Measurements from ENCODE around the gene RNPEPL1. TPM values are rescaled to one million over a fixed set of nuclear protein-coding genes. Genes with fewer than 3 reads are reported as not detected.

RNPEPL1 gene
- total RNA-seq, 4 donors from 2014 or later = 85.0 to 175 (median 154) TPM

DNA sequence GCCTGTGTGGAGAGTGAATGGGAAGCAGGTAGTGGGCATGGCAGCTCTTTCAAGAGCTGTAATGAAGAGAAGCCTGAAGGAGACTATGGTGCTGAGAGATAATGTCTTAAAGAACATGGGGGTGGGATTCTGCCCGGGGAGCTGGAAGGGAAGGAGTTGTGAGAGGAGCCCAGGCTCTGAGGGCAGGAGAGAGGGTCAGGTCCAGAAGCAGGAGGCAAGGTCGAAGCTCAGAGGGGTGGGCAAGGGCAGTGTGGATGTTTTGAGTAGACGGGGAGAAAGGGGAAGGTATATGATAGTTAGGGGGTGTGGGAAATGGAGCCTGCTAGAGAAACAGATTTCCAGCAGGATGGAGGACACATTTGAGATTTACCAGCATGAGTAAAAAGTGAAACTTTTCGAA lies 20.4 kb downstream of the RNPEPL1 start:
- TF ChIP-seq POLR2A (IDR thresholded peaks at IDR 0.05) = no peak
- TF ChIP-seq, protein P1, sequence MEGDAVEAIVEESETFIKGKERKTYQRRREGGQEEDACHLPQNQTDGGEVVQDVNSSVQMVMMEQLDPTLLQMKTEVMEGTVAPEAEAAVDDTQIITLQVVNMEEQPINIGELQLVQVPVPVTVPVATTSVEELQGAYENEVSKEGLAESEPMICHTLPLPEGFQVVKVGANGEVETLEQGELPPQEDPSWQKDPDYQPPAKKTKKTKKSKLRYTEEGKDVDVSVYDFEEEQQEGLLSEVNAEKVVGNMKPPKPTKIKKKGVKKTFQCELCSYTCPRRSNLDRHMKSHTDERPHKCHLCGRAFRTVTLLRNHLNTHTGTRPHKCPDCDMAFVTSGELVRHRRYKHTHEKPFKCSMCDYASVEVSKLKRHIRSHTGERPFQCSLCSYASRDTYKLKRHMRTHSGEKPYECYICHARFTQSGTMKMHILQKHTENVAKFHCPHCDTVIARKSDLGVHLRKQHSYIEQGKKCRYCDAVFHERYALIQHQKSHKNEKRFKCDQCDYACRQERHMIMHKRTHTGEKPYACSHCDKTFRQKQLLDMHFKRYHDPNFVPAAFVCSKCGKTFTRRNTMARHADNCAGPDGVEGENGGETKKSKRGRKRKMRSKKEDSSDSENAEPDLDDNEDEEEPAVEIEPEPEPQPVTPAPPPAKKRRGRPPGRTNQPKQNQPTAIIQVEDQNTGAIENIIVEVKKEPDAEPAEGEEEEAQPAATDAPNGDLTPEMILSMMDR (IDR thresholded peaks at IDR 0.05) = no peak
- Histone ChIP-seq H3K4me3 (no peak overlapping the region), H3K27ac (no peak overlapping the region), H3K27me3 (no peaks in the 10 kb centered on the region), H3K9me3 (no peaks in the 10 kb centered on the region), H3K4me1 (peaks cover 15 to 31% (median 17%) of the 10 kb centered on the region in 4 donors), H3K36me3 (peaks cover 0 to 38% (median 0%) of the 10 kb centered on the region in 3 donors)
- peak in 1 of 3 donors; percentile 19 for DNase-seq

DNA sequence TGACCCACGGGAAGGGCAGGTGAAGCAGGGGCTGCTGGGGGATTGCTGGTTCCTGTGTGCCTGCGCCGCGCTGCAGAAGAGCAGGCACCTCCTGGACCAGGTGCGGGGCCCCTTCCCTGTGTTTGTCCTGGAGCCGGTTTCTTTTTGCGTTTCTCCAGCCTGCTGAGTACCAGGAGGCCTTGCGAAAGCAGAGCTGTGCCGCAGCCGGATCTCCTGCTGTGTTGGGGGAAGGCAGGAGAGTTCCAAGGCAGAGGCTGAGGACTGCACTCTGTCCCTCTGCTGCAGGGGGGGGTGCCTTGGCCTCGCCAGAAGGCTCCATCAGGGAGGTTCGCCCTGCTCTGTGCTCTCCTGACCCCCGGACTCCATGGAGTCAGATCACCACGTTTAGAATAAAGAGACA lies 21.1 kb downstream of the RNPEPL1 start:
- Histone ChIP-seq H3K27me3 (no peaks in the 10 kb centered on the region), H3K4me3 (no peak overlapping the region), H3K9me3 (no peaks in the 10 kb centered on the region), H3K4me1 (peaks cover 15 to 28% (median 17%) of the 10 kb centered on the region in 4 donors), H3K36me3 (peaks cover 0 to 38% (median 0%) of the 10 kb centered on the region in 3 donors), H3K27ac (no peak overlapping the region)
- no peak for DNase-seq
- no peak for TF ChIP-seq POLR2A (IDR thresholded peaks at IDR 0.05)
- TF ChIP-seq, protein P1 (IDR thresholded peaks at IDR 0.05) = no peak

DNA sequence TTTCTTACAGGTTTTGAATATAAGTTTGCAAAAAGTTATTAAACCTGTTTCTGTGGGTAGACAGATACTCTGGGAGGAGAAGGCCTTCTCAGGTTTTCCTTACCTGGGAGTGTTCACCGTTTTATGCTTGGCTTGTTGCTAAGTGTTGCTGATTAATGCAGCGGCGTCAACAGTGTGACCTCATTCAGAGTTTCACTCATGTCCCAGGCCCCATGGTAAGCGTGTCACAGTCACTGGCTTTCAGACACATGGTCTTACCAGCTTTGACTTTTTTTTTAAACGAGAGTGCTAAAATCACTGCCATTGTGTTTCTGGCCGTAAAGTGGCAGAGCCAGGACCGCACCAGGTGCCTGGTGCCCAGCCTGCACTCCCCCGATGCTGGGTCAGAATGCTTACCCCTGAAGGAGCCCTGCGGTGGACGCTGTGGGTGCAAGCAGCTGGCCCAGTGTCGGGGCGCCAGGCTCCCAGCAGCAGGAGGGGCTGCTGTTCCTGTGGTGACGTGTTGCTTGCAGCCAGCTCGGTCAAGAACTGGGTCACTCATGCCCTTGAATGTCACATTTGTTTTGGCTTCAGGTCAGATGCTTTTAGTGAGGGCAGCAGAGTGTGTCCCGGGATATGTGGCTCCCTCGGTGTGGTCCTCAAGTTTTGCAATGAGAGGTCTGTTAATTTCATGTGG lies 21.7 kb downstream of the RNPEPL1 start:
- Histone ChIP-seq H3K27ac (no peak overlapping the region), H3K36me3 (peaks cover 0 to 44% (median 0%) of the 10 kb centered on the region in 3 donors), H3K4me1 (peaks cover 11 to 22% (median 15%) of the 10 kb centered on the region in 4 donors), H3K4me3 (no peak overlapping the region), H3K27me3 (no peaks in the 10 kb centered on the region), H3K9me3 (no peaks in the 10 kb centered on the region)
- peak in 1 of 3 donors; percentile 19 for DNase-seq
- TF ChIP-seq POLR2A (IDR thresholded peaks at IDR 0.05) = no peak
- TF ChIP-seq, protein P1 (IDR thresholded peaks at IDR 0.05) = no peak

DNA sequence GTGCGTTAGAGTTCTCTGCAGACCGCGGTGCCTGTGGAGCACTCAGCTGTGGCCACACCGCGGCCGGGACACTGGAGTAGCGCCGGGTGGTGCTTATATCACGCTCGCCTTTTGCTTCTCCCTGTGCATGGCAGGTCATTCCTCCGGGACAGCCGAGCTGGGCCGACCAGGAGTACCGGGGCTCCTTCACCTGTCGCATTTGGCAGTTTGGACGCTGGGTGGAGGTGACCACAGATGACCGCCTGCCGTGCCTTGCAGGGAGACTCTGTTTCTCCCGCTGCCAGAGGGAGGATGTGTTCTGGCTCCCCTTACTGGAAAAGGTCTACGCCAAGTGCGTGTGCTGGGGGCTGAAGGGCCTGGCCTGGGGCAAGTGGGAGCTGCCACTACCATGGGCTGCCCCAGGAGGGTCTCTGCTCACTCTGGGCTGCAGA lies 22.4 kb downstream of the RNPEPL1 start:
- peaks cover 0 to 50% (median 0%) of the 10 kb centered on the region in 3 donors for H3K36me3 ChIP-seq
- no peaks in the 10 kb centered on the region for H3K27me3 ChIP-seq
- DNase-seq = peak in 1 of 3 donors; percentile 34
- TF ChIP-seq, protein P1 (IDR thresholded peaks at IDR 0.05) = no peak
- no peak for TF ChIP-seq POLR2A (IDR thresholded peaks at IDR 0.05)
- H3K9me3 ChIP-seq = no peaks in the 10 kb centered on the region
- H3K27ac ChIP-seq = no peak overlapping the region
- peaks cover 6 to 15% (median 9%) of the 10 kb centered on the region in 4 donors for H3K4me1 ChIP-seq
- no peak overlapping the region for H3K4me3 ChIP-seq

DNA sequence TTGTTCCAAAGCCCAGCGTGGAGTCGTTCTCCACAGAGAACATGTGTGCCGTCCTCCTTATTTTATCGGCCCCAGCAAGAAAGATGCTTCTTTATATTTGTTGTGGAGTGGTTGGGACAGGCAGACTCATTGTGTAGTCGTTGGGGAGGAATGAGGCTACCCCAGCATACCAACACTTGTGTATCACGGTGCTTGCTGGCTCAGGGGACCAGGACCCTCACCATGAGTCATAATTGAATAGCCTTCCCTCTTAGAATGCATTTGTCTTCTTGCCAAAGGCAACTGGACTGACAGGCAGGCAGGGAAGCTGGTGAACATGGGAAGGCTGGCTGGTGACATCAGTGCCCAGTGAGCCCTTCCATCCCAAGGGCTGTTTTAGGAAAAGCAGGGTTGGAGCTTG lies 22.9 kb downstream of the RNPEPL1 start:
- no peak for DNase-seq
- Histone ChIP-seq H3K36me3 (peaks cover 0 to 55% (median 0%) of the 10 kb centered on the region in 3 donors), H3K9me3 (no peaks in the 10 kb centered on the region), H3K4me3 (no peak overlapping the region), H3K27ac (no peak overlapping the region), H3K4me1 (peaks cover 6 to 14% (median 9%) of the 10 kb centered on the region in 4 donors), H3K27me3 (no peaks in the 10 kb centered on the region)
- TF ChIP-seq, protein P1 (IDR thresholded peaks at IDR 0.05) = no peak
- TF ChIP-seq POLR2A (IDR thresholded peaks at IDR 0.05) = no peak

Data from Peyer's patch (tissue), 4 donors.